HepG2 (cell line): Measurements from ENCODE around the gene NTN5. TPM values are rescaled to one million over a fixed set of nuclear protein-coding genes. Genes with fewer than 3 reads are reported as not detected.

Experiments
- CBFB ChIP-seq: sonication (generic); formaldehyde crosslinking; IDR thresholded peaks from 2 replicates; pipeline ENCODE4 v1.4.0; 2020; ENCODE audit warnings: missing genetic modification reagents
- HMGA1 ChIP-seq: sonication (generic); formaldehyde crosslinking; conservative IDR thresholded peaks from 2 replicates; pipeline ENCODE4 v1.4.0; 2020; ENCODE audit warnings: missing genetic modification reagents
- KAT8 ChIP-seq: IDR thresholded peaks from 2 replicates; pipeline ENCODE4 v1.6.1; 2016; ENCODE audit warnings: missing genetic modification reagents, missing compliant biosample characterization
- MIXL1 ChIP-seq: IDR thresholded peaks from 2 replicates; pipeline ENCODE4 v1.6.1; 2016
- MYC ChIP-seq: sonication (generic); formaldehyde crosslinking; IDR thresholded peaks from 2 replicates; pipeline ENCODE4 v1.9.0; 2021; ENCODE audit warnings: missing genetic modification reagents, borderline replicate concordance
- PAF1 ChIP-seq: IDR thresholded peaks from 2 replicates; pipeline ENCODE4 v1.6.1; 2016; ENCODE audit warnings: missing genetic modification reagents, missing compliant biosample characterization
- SIN3A ChIP-seq: IDR thresholded peaks from 2 replicates; pipeline ENCODE4 v1.6.1; 2011; ENCODE audit warnings: low read depth, mild to moderate bottlenecking, control low read depth, low read length, borderline replicate concordance
- SIX1 ChIP-seq: sonication (generic); formaldehyde crosslinking; IDR thresholded peaks from 2 replicates; pipeline ENCODE4 v1.4.0; 2020; ENCODE audit warnings: missing genetic modification reagents, borderline replicate concordance
- STAT6 ChIP-seq: sonication (generic); formaldehyde crosslinking; IDR thresholded peaks from 2 replicates; pipeline ENCODE4 v1.4.0; 2020; ENCODE audit warnings: missing genetic modification reagents, mild to moderate bottlenecking, borderline replicate concordance
- TCF7L2 ChIP-seq: IDR thresholded peaks from 2 replicates; pipeline ENCODE4 v1.6.1; 2011; ENCODE audit warnings: mild to moderate bottlenecking, low read depth, low read length, moderate library complexity
- THRA ChIP-seq: sonication (generic); formaldehyde crosslinking; IDR thresholded peaks from 2 replicates; pipeline ENCODE4 v1.4.0; 2020; ENCODE audit warnings: missing genetic modification reagents, borderline replicate concordance
- THYN1 ChIP-seq: sonication (generic); formaldehyde crosslinking; IDR thresholded peaks from 2 replicates; pipeline ENCODE4 v1.8.1; 2023; ENCODE audit warnings: low read depth, mild to moderate bottlenecking, moderate library complexity, missing genetic modification reagents, borderline replicate concordance
- ZBTB10 ChIP-seq: sonication (generic); formaldehyde crosslinking; IDR thresholded peaks from 2 replicates; pipeline ENCODE4 v1.4.0; 2020; ENCODE audit warnings: missing genetic modification reagents, borderline replicate concordance
- ZNF282 ChIP-seq: fragments of 450-650 bp; IDR thresholded peaks from 2 replicates; pipeline ENCODE4 v1.6.1; 2018; ENCODE audit not compliant: partially characterized antibody
- ZNF326 ChIP-seq: sonication (generic); formaldehyde crosslinking; IDR thresholded peaks from 2 replicates; pipeline ENCODE4 v1.4.0; 2020; ENCODE audit warnings: missing genetic modification reagents, borderline replicate concordance
- ZNF33A ChIP-seq: sonication (generic); formaldehyde crosslinking; IDR thresholded peaks from 2 replicates; pipeline ENCODE4 v1.5.1; 2020; ENCODE audit warnings: missing genetic modification reagents, mild to moderate bottlenecking, moderate library complexity, borderline replicate concordance
- polyA plus RNA-seq, 8 experiments: library from polyadenylated mRNA; depleted of rRNA in 3 of 8; stranded (reverse) in 7 of 8; unstranded in 1 of 8; fragments of >200 nt; fragmentation: Illumina TruSeq in 4 of 8; extraction: Trizol in 4 of 8; gene quantifications; 2 replicates each; pipeline versions ENCODE4 v1.2.1 to v1.2.3, GENCODE V29; 2011 to 2016; ENCODE audit warnings: low read depth in 4 of 8, missing spikeins in 1 of 8, mixed read lengths in 1 of 8; ENCODE audit not compliant: insufficient read depth in 1 of 8
- total RNA-seq, 5 experiments: library from RNA; depleted of rRNA; stranded (reverse); fragments of >200 nt; fragmentation: Illumina TruSeq; extraction: Trizol; gene quantifications; 2 replicates each; pipeline ENCODE4 v1.2.3, GENCODE V29; 2016; ENCODE audit warnings: low read depth in 1 of 5
- TF ChIP-seq, protein P1 (sequence below): sonication (generic); formaldehyde crosslinking; conservative IDR thresholded peaks from 2 replicates; pipeline ENCODE4 v1.8.0; 2022; ENCODE audit warnings: mild to moderate bottlenecking, moderate library complexity, missing genetic modification reagents
- TF ChIP-seq, protein P2 (sequence below): sonication (generic); formaldehyde crosslinking; IDR thresholded peaks from 2 replicates; pipeline ENCODE4 v1.4.0; 2020; ENCODE audit warnings: mild to moderate bottlenecking, missing genetic modification reagents
- TF ChIP-seq, protein P3 (sequence below): sonication (generic); formaldehyde crosslinking; IDR thresholded peaks from 2 replicates; pipeline ENCODE4 v1.4.0; 2020; ENCODE audit warnings: mild to moderate bottlenecking, missing genetic modification reagents

NTN5 gene
- total and polyA plus RNA-seq, 2 of the 13 experiments (the other 11 are each of a cell fraction or from before 2014, with no cell fraction given) = 0.05 TPM; not detected in 1

- TF ChIP-seq STAT6 (0 out of 2 replicates have a peak, but pooled peaks have one; percentile 49), MIXL1 (CRISPR knock-in tag) (no peak), THYN1 (CRISPR knock-in tag) (no peak), ZNF282 (no peak), PAF1 (CRISPR knock-in tag) (no peak), ZBTB10 (no peak), HMGA1 (CRISPR knock-in tag) (no peak), SIN3A (0 out of 2 replicates have a peak, but pooled peaks have one; percentile 18), CBFB (CRISPR knock-in tag) (no peak), KAT8 (CRISPR knock-in tag) (no peak; the same call in 1 of the 2 replicates), ZNF33A (CRISPR knock-in tag) (no peak), SIX1 (no peak), ZNF326 (CRISPR knock-in tag) (no peak), TCF7L2 (no peak), MYC (CRISPR knock-in tag) (peak; percentile 76; the same call in 1 of the 2 replicates), THRA (CRISPR knock-in tag) (peak; percentile 58; the same call in 1 of the 2 replicates)
- TF ChIP-seq, protein P1, sequence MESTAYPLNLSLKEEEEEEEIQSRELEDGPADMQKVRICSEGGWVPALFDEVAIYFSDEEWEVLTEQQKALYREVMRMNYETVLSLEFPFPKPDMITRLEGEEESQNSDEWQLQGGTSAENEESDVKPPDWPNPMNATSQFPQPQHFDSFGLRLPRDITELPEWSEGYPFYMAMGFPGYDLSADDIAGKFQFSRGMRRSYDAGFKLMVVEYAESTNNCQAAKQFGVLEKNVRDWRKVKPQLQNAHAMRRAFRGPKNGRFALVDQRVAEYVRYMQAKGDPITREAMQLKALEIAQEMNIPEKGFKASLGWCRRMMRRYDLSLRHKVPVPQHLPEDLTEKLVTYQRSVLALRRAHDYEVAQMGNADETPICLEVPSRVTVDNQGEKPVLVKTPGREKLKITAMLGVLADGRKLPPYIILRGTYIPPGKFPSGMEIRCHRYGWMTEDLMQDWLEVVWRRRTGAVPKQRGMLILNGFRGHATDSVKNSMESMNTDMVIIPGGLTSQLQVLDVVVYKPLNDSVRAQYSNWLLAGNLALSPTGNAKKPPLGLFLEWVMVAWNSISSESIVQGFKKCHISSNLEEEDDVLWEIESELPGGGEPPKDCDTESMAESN (CRISPR knock-in tag) = 0 out of 2 replicates have a peak, but pooled peaks have one; percentile 28
- TF ChIP-seq, protein P2, sequence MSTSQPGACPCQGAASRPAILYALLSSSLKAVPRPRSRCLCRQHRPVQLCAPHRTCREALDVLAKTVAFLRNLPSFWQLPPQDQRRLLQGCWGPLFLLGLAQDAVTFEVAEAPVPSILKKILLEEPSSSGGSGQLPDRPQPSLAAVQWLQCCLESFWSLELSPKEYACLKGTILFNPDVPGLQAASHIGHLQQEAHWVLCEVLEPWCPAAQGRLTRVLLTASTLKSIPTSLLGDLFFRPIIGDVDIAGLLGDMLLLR = peak; percentile 85; the same call in 1 of the 2 replicates
- TF ChIP-seq, protein P3, sequence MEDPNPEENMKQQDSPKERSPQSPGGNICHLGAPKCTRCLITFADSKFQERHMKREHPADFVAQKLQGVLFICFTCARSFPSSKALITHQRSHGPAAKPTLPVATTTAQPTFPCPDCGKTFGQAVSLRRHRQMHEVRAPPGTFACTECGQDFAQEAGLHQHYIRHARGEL = no peak; the same call in 1 of the 2 replicates
These were observed 35.3 kb downstream of the NTN5 start (continued) for GRCh38 chr19:48637449-48637947.
